ENCODE results near the gene IFNA16.
"Not testable (repeated sequence)": the region's sequence is repeated elsewhere in the genome, so short reads cannot be mapped to it uniquely, and the experiment has no call there.

DNA sequence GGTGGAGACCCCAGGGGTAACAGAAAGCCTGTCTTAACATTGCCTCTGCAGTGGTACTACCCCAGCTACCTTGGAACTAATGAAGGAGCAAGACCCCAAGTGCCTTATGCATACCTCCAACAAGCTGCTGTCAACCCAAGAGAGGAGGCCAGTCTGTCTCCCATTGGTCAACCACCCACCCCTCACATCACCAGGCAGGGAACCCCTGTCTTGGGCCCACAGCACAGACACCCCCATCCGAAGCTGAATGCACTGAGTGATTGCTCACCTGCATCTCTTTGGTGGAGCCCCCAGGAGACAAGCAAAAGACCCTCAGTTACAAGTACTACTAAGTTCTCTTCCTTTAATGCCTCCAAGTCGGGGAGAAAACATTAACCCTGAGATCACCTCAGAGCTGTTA lies 5.0 kb downstream of the IFNA16 start:
- TF ChIP-seq, protein P1, sequence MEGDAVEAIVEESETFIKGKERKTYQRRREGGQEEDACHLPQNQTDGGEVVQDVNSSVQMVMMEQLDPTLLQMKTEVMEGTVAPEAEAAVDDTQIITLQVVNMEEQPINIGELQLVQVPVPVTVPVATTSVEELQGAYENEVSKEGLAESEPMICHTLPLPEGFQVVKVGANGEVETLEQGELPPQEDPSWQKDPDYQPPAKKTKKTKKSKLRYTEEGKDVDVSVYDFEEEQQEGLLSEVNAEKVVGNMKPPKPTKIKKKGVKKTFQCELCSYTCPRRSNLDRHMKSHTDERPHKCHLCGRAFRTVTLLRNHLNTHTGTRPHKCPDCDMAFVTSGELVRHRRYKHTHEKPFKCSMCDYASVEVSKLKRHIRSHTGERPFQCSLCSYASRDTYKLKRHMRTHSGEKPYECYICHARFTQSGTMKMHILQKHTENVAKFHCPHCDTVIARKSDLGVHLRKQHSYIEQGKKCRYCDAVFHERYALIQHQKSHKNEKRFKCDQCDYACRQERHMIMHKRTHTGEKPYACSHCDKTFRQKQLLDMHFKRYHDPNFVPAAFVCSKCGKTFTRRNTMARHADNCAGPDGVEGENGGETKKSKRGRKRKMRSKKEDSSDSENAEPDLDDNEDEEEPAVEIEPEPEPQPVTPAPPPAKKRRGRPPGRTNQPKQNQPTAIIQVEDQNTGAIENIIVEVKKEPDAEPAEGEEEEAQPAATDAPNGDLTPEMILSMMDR (optimal IDR thresholded peaks at IDR 0.05 in 1 of 3, IDR thresholded peaks at IDR 0.05 in 1 of 3, conservative IDR thresholded peaks at IDR 0.05 in 1 of 3; ENCODE audit: extremely low read depth in 1 of 3, insufficient read depth in 2 of 3, low read length in 3 of 3), result not testable (repeated sequence)
- not testable (repeated sequence) for TF ChIP-seq EZH2 (IDR thresholded peaks at IDR 0.05; ENCODE audit: low read length)
